CD4-positive, alpha-beta T cell (primary cell): ENCODE measurements around the gene TMEM61. TPM values are rescaled to one million over a fixed set of nuclear protein-coding genes. Genes with fewer than 3 reads are reported as not detected.

Experiments used
- ATAC-seq: fragments of 200-7000 bp; cut with Tn5 transposase; one replicate; pipeline ENCODE4 v1.10.0; 2022; ENCODE audit warnings: mild to moderate bottlenecking; ENCODE audit not compliant: poor library complexity
- CTCF ChIA-PET: fragments of 350-600 bp; sonication (Branson Sonifier 250); formaldehyde crosslinking; loops from one replicate; lab custom pipeline; 2021; ENCODE audit warnings: antibody characterized with exemption, inconsistent platforms; lab: Charles Lee
- POLR2A ChIA-PET: fragments of 350-600 bp; sonication (Branson Sonifier 250); formaldehyde crosslinking; loops from one replicate; lab custom pipeline; 2021; ENCODE audit warnings: antibody characterized with exemption, inconsistent platforms; lab: Charles Lee
- DNase-seq, 14 experiments: peaks; one replicate each; pipeline ENCODE4 v3.0.0-alpha.2; 2013 to 2020; ENCODE audit warnings: mixed read lengths in 2 of 14
- H3K27ac ChIP-seq, 2 donors: one replicate each; pipeline versions ENCODE4 v1.5.1 to v1.7.0; 2013; ENCODE audit warnings: low read length in 2 of 2, low read depth in 1 of 2, mild to moderate bottlenecking in 1 of 2
- H3K27me3 ChIP-seq, 2 experiments: 1 replicate in 1 of 2; 2 replicates in 1 of 2; pipeline versions ENCODE4 v1.6.1 to v1.7.0; 2013; ENCODE audit warnings: low read length in 2 of 2, control low read depth in 1 of 2, mild to moderate bottlenecking in 1 of 2, moderate library complexity in 1 of 2; ENCODE audit not compliant: insufficient read depth in 2 of 2, control insufficient read depth in 1 of 2
- H3K36me3 ChIP-seq: one replicate; pipeline ENCODE4 v1.6.1; 2013; ENCODE audit warnings: low read length, control low read depth; ENCODE audit not compliant: insufficient read depth
- H3K4me1 ChIP-seq: one replicate; pipeline ENCODE4 v1.6.1; 2013; ENCODE audit warnings: low read length, control low read depth; ENCODE audit not compliant: insufficient read depth
- H3K4me3 ChIP-seq: one replicate; pipeline ENCODE4 v1.5.1; 2013; ENCODE audit warnings: mild to moderate bottlenecking, low read length, moderate library complexity
- H3K9me3 ChIP-seq, 2 experiments: 1 replicate in 1 of 2; 2 replicates in 1 of 2; pipeline versions ENCODE4 v1.6.1 to v1.7.0; 2013; ENCODE audit warnings: low read length in 2 of 2, mild to moderate bottlenecking in 2 of 2, control low read depth in 1 of 2, moderate library complexity in 1 of 2; ENCODE audit not compliant: control insufficient read depth in 1 of 2, insufficient read depth in 1 of 2
- H3K27ac Mint-ChIP-seq: one replicate; pipeline ENCODE4 v1.8.0; 2020; ENCODE audit warnings: mixed read lengths
- H3K27me3 Mint-ChIP-seq: one replicate; pipeline ENCODE4 v1.8.0; 2021; ENCODE audit warnings: mixed read lengths
- H3K36me3 Mint-ChIP-seq: one replicate; pipeline ENCODE4 v1.8.0; 2021; ENCODE audit warnings: low read depth, mixed read lengths
- H3K4me1 Mint-ChIP-seq: one replicate; pipeline ENCODE4 v1.8.0; 2021; ENCODE audit warnings: low read depth, mixed read lengths
- H3K4me3 Mint-ChIP-seq: one replicate; pipeline ENCODE4 v1.8.0; 2020; ENCODE audit warnings: mild to moderate bottlenecking, mixed read lengths
- H3K9me3 Mint-ChIP-seq: one replicate; pipeline ENCODE4 v1.8.0; 2020; ENCODE audit warnings: mixed read lengths
- intact Hi-C, 2 experiments: fragments of 100-400 bp; cut with DNase I in 1 of 2; cut with micrococcal nuclease in 1 of 2; formaldehyde crosslinking; loops; one replicate each; pipeline versions ENCODE4 v1.15.1 to v1.9.0; 2023 to 2025; cut with DNase I, micrococcal nuclease
- total RNA-seq, 174 experiments: library from RNA in 2 of 174; stranded (reverse) in 2 of 174; gene quantifications; one replicate each; pipeline ENCODE4 v1.2.3 and lab custom pipeline; 2021 to 2026
- TF ChIP-seq, protein P1 (sequence below): fragments of 200-600 bp; IDR thresholded peaks from one replicate; pipeline ENCODE4 v1.8.0; 2022; ENCODE audit warnings: antibody characterized with exemption, mild to moderate bottlenecking

The TMEM61 gene
- total RNA-seq, 2 experiments from 2014 or later, result not detected

DNA sequence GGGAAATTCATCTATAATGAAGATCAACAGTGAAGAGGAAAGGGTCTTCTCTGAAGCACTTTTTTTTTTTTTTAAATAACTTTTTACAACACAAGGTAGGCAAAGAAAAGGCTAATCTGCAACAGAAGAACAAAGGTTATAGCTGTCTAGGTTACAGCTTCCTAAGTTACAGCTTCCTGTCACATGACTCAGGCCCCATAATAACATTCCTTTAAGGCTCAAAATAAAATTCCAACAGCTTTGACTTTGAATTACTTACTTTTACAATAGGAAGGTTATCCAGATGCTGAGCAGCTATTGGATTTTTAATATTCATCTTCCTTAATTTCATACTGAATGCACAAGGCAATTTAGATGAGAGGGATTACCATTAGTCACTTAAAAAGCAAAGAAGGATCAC is 40.4 kb upstream of the TMEM61 start:
- Histone ChIP-seq H3K4me1 (no peaks in the 10 kb centered on the region), H3K9me3 (no peaks in the 10 kb centered on the region), H3K4me3 (no peak overlapping the region), H3K27ac (no peak overlapping the region), H3K36me3 (no peaks in the 10 kb centered on the region), H3K27me3 (no peaks in the 10 kb centered on the region)
- Mint-ChIP-seq H3K36me3 (no peaks in the 10 kb centered on the region), H3K27ac (no peak overlapping the region), H3K4me3 (no peak overlapping the region), H3K27me3 (peaks cover 9% of the 10 kb centered on the region), H3K4me1 (peaks cover 20% of the 10 kb centered on the region), H3K9me3 (no peaks in the 10 kb centered on the region)
- CTCF ChIA-PET, result no interaction called here
- intact Hi-C loops, result no loop called here
- POLR2A ChIA-PET, result no interaction called here
- ATAC-seq, result no peak
- TF ChIP-seq, protein P1, sequence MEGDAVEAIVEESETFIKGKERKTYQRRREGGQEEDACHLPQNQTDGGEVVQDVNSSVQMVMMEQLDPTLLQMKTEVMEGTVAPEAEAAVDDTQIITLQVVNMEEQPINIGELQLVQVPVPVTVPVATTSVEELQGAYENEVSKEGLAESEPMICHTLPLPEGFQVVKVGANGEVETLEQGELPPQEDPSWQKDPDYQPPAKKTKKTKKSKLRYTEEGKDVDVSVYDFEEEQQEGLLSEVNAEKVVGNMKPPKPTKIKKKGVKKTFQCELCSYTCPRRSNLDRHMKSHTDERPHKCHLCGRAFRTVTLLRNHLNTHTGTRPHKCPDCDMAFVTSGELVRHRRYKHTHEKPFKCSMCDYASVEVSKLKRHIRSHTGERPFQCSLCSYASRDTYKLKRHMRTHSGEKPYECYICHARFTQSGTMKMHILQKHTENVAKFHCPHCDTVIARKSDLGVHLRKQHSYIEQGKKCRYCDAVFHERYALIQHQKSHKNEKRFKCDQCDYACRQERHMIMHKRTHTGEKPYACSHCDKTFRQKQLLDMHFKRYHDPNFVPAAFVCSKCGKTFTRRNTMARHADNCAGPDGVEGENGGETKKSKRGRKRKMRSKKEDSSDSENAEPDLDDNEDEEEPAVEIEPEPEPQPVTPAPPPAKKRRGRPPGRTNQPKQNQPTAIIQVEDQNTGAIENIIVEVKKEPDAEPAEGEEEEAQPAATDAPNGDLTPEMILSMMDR, result no peak
- no peak for DNase-seq

DNA sequence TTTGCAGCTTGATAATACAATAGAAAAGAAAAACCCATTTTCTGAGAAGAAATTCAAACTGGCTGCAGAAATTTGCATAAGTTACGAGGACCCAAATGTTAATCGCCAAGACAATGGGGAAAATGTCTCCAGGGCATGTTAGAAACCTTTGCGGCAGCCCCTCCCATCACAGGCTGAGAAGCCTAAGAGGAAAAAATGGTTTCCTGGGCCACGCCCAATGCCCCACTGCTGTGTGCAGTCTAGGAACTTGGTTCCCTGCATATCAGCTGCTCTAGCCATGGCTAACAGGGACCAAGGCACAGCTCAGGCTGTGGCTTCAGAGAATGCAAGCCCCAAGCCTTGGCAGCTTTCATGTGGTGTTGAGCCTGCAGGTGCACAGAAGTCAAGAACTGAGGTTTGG is 37.5 kb upstream of the TMEM61 start:
- H3K36me3 Mint-ChIP-seq, result no peaks in the 10 kb centered on the region
- no peak overlapping the region for H3K4me3 ChIP-seq
- no peaks in the 10 kb centered on the region for H3K9me3 ChIP-seq
- POLR2A ChIA-PET, result no interaction called here
- no peak overlapping the region for H3K4me3 Mint-ChIP-seq
- intact Hi-C loops, result no loop called here
- peaks cover 7% of the 10 kb centered on the region for H3K27me3 Mint-ChIP-seq
- CTCF ChIA-PET, result no interaction called here
- ATAC-seq, result no peak
- H3K27ac ChIP-seq, result no peak overlapping the region
- no peaks in the 10 kb centered on the region for H3K9me3 Mint-ChIP-seq
- H3K36me3 ChIP-seq, result no peaks in the 10 kb centered on the region
- TF ChIP-seq, protein P1, result no peak
- no peak overlapping the region for H3K27ac Mint-ChIP-seq
- peaks cover 6% of the 10 kb centered on the region for H3K4me1 ChIP-seq
- no peak for DNase-seq
- H3K4me1 Mint-ChIP-seq, result peaks cover 24% of the 10 kb centered on the region
- H3K27me3 ChIP-seq, result no peaks in the 10 kb centered on the region

DNA sequence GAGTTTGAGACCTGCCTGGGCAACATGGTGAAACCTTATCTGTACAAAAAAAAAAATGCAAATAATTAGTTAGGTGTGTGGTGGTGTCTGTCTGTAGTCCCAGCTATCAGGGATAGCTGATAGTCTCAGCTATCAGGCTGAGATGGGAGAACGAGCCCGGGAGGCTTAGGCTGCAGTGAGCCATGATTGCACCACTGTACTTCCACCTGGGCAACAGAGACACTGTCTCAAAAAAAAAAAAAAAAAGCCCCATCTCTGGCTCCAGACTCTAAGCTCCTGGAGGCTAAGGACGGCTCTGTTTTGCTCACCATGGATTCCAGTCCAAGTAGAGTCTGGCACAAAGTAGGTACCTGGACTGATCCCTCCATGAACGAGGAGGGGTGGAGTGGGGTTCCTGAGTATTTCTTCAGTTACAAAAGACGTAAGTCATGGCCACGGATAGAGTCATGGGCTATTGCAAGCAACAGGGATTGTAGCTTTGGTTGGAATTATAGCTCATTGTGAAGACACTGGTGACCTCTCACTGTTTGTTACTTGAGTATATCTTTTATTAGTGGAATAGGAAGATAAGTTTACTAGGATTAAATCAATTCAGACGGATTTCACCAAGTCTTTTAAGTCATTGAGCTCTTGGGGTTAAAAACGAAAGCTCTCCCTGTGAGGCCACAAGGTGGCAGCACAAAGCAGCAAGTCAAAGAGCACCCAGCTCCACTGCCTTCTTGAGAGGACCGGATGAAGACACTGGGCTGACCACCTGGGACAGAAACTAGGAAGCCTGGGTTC is 35.6 kb upstream of the TMEM61 start:
- intact Hi-C loops, result loop anchor here (1.0 kb wide), 2 partner anchors 52 to 78 kb away; no protein-coding TSS in a partner anchor

More for the DNA sequence above, 35.6 kb upstream of the TMEM61 start:
- H3K36me3 Mint-ChIP-seq, result no peaks in the 10 kb centered on the region
- ATAC-seq (peak; percentile 49), DNase-seq (peak; percentile 21 to 82 (median 50))
- no peaks in the 10 kb centered on the region for H3K9me3 Mint-ChIP-seq
- POLR2A ChIA-PET, result interaction anchor here (0.9 to 1.0 kb wide), 3 partner anchors 15 to 77 kb away, joined by 3 read pairs; no protein-coding TSS in a partner anchor
- Histone ChIP-seq H3K4me3 (no peak overlapping the region), H3K4me1 (peaks cover 6% of the 10 kb centered on the region), H3K27me3 (no peaks in the 10 kb centered on the region), H3K9me3 (no peaks in the 10 kb centered on the region), H3K36me3 (no peaks in the 10 kb centered on the region), H3K27ac (no peak overlapping the region)
- TF ChIP-seq, protein P1, result peak; percentile 77
- peaks cover 14% of the 10 kb centered on the region for H3K4me1 Mint-ChIP-seq
- no peak overlapping the region for H3K4me3 Mint-ChIP-seq
- CTCF ChIA-PET, result interaction anchor here (0.7 to 1.5 kb wide), 10 partner anchors 10 to 77 kb away, joined by 3 to 20 read pairs (median 3); no protein-coding TSS in a partner anchor
- no peak overlapping the region for H3K27ac Mint-ChIP-seq
- H3K27me3 Mint-ChIP-seq, result peaks cover 7% of the 10 kb centered on the region
